Spinal cord (tissue), 10 donors: ENCODE measurements around the gene SCAF8. TPM values are rescaled to one million over a fixed set of nuclear protein-coding genes. Genes with fewer than 3 reads are reported as not detected.

Source experiments
- DNase-seq, 6 donors: peaks; one replicate each; pipeline versions ENCODE4 v3.0.0 to v3.0.0-alpha.2; 2013 to 2015; ENCODE audit warnings: low spot score in 6 of 6, low read depth in 4 of 6
- H3K27ac ChIP-seq: one replicate; pipeline ENCODE4 v1.5.1; 2013; ENCODE audit warnings: low read depth, low read length, control low read depth
- H3K27me3 ChIP-seq: one replicate; pipeline ENCODE4 v1.6.1; 2013; ENCODE audit warnings: low read length; ENCODE audit not compliant: control insufficient read depth, insufficient read depth
- H3K36me3 ChIP-seq: one replicate; pipeline ENCODE4 v1.6.1; 2013; ENCODE audit warnings: low read length; ENCODE audit not compliant: control insufficient read depth, insufficient read depth
- H3K4me1 ChIP-seq: one replicate; pipeline ENCODE4 v1.6.1; 2013; ENCODE audit warnings: low read length; ENCODE audit not compliant: control insufficient read depth, insufficient read depth
- H3K4me3 ChIP-seq: one replicate; pipeline ENCODE4 v1.5.1; 2013; ENCODE audit warnings: low read depth, low read length, control low read depth
- H3K9me3 ChIP-seq: one replicate; pipeline ENCODE4 v1.6.1; 2013; ENCODE audit warnings: low read length; ENCODE audit not compliant: control insufficient read depth, insufficient read depth
- WGBS: methylation state at CpG from one replicate; pipeline ENCODE4 v1.1.5; 2013; ENCODE audit warnings: missing lambda C conversion rate; ENCODE audit not compliant: insufficient coverage; 5-methylcytosine and 5-hydroxymethylcytosine counted together
- polyA plus RNA-seq, 2 donors: library from polyadenylated mRNA; unstranded; fragments of 120-200 nt; gene quantifications; one replicate each; pipeline ENCODE4 v1.2.1, GENCODE V29; 2013; ENCODE audit not compliant: insufficient read length in 2 of 2
- total RNA-seq, 2 donors: library from RNA; depleted of rRNA in 1 of 2; stranded (reverse); fragments of 120-200 nt in 1 of 2; fragments of >200 nt in 1 of 2; gene quantifications; one replicate each; pipeline versions ENCODE4 v1.2.3 to v1.2.4, GENCODE V29; 2013 to 2014
- donor health status: healthy.

The SCAF8 gene
- total and polyA plus RNA-seq, 4 donors: 31.1 to 69.8 (median 45.4) TPM

GRCh38 chr6:154865291-154865690, 132.1 kb downstream of the SCAF8 start:
- no peak overlapping the region for H3K27ac ChIP-seq
- no peaks in the 10 kb centered on the region for H3K36me3 ChIP-seq
- 100% methylated on average over 3 of the region's 4 CpGs for WGBS
- no peak for DNase-seq
- no peak overlapping the region for H3K4me3 ChIP-seq
- no peaks in the 10 kb centered on the region for H3K9me3 ChIP-seq
- no peaks in the 10 kb centered on the region for H3K4me1 ChIP-seq
- H3K27me3 ChIP-seq: no peaks in the 10 kb centered on the region

GRCh38 chr6:154868143-154868594, 135.0 kb downstream of the SCAF8 start:
- Histone ChIP-seq H3K4me3 (no peak overlapping the region), H3K27ac (no peak overlapping the region), H3K4me1 (peaks cover 4% of the 10 kb centered on the region), H3K9me3 (no peaks in the 10 kb centered on the region), H3K27me3 (no peaks in the 10 kb centered on the region), H3K36me3 (no peaks in the 10 kb centered on the region)
- no CpG with 5 or more reads among the region's 6 CpGs for WGBS
- peak; percentile 35 to 92 (median 58) for DNase-seq

GRCh38 chr6:154872542-154873114, 139.4 kb downstream of the SCAF8 start:
- no peak overlapping the region for H3K4me3 ChIP-seq
- 45% methylated on average over 6 of the region's 8 CpGs for WGBS
- H3K27ac ChIP-seq: no peak overlapping the region

GRCh38 chr6:154873546-154873945, 140.3 kb downstream of the SCAF8 start:
- Histone ChIP-seq H3K27ac (no peak overlapping the region), H3K4me3 (no peak overlapping the region), H3K9me3 (no peaks in the 10 kb centered on the region), H3K36me3 (no peaks in the 10 kb centered on the region), H3K4me1 (peaks cover 14% of the 10 kb centered on the region), H3K27me3 (no peaks in the 10 kb centered on the region)
- WGBS: no CpG with 5 or more reads among the region's 4 CpGs
- no peak for DNase-seq

More at GRCh38 chr6:154872542-154873114, 139.4 kb downstream of the SCAF8 start:
- H3K27me3 ChIP-seq: no peaks in the 10 kb centered on the region
- H3K4me1 ChIP-seq: peaks cover 14% of the 10 kb centered on the region
- H3K36me3 ChIP-seq: no peaks in the 10 kb centered on the region
- DNase-seq: peak in 2 of 6 donors; percentile 32 to 57
- H3K9me3 ChIP-seq: no peaks in the 10 kb centered on the region

- peak in 1 of 6 donors; percentile 63 for DNase-seq
Measured at GRCh38 chr6:154874773-154875592, 141.8 kb downstream of the SCAF8 start.

GRCh38 chr6:154876486-154877280, 143.5 kb downstream of the SCAF8 start:
- Histone ChIP-seq H3K36me3 (no peaks in the 10 kb centered on the region), H3K27me3 (no peaks in the 10 kb centered on the region), H3K4me3 (no peak overlapping the region), H3K4me1 (peaks cover 14% of the 10 kb centered on the region), H3K27ac (no peak overlapping the region), H3K9me3 (no peaks in the 10 kb centered on the region)
- DNase-seq: peak in 1 of 6 donors; percentile 65
- WGBS: no CpG with 5 or more reads among the region's 3 CpGs

More at GRCh38 chr6:154874773-154875592, 141.8 kb downstream of the SCAF8 start:
- Histone ChIP-seq H3K9me3 (no peaks in the 10 kb centered on the region), H3K36me3 (no peaks in the 10 kb centered on the region), H3K4me1 (peaks cover 14% of the 10 kb centered on the region), H3K27me3 (no peaks in the 10 kb centered on the region), H3K27ac (peak overlapping the region; percentile 7), H3K4me3 (no peak overlapping the region)
- WGBS: 26% methylated on average over 8 of the region's 10 CpGs

- DNase-seq: no peak
- Histone ChIP-seq H3K9me3 (no peaks in the 10 kb centered on the region), H3K27ac (no peak overlapping the region), H3K27me3 (no peaks in the 10 kb centered on the region), H3K4me1 (peaks cover 9% of the 10 kb centered on the region), H3K4me3 (no peak overlapping the region), H3K36me3 (no peaks in the 10 kb centered on the region)
- WGBS: 100% methylated on average over 3 of the region's 6 CpGs
Measured at GRCh38 chr6:154878871-154879491, 145.8 kb downstream of the SCAF8 start.

GRCh38 chr6:154882107-154882506, 148.9 kb downstream of the SCAF8 start:
- Histone ChIP-seq H3K27me3 (no peaks in the 10 kb centered on the region), H3K27ac (no peak overlapping the region), H3K4me1 (no peaks in the 10 kb centered on the region), H3K36me3 (no peaks in the 10 kb centered on the region), H3K4me3 (no peak overlapping the region), H3K9me3 (no peaks in the 10 kb centered on the region)
- WGBS: 40% methylated on average over 2 of the region's 3 CpGs
- no peak for DNase-seq
